ENCODE results near the gene DHX9.
"Not testable (repeated sequence)": the region's sequence is repeated elsewhere in the genome, so short reads cannot be mapped to it uniquely, and the experiment has no call there.

Gene DHX9

GRCh38 chr1:182890927-182891610, 51.9 kb downstream of the DHX9 start:
- peak; percentile 77 for DNase-seq

- DNase-seq: no peak
Measured at GRCh38 chr1:182897696-182898095, 58.5 kb downstream of the DHX9 start.

GRCh38 chr1:182901946-182902345, 62.8 kb downstream of the DHX9 start:
- DNase-seq: not testable (repeated sequence)

GRCh38 chr1:182905321-182905720, 66.2 kb downstream of the DHX9 start:
- DNase-seq: no peak

GRCh38 chr1:182909578-182909977, 70.4 kb downstream of the DHX9 start:
- DNase-seq: peak; percentile 30

- DNase-seq: peak; percentile 54
Measured at GRCh38 chr1:182910143-182910542, 71.0 kb downstream of the DHX9 start.

GRCh38 chr1:182913401-182913800, 74.3 kb downstream of the DHX9 start:
- no peak for DNase-seq

- DNase-seq: no peak
Measured at GRCh38 chr1:182917378-182917777, 78.2 kb downstream of the DHX9 start.

GRCh38 chr1:182925661-182926060, 86.5 kb downstream of the DHX9 start:
- no peak for DNase-seq

- no peak for DNase-seq
Measured at GRCh38 chr1:182927693-182928433, 88.7 kb downstream of the DHX9 start.

GRCh38 chr1:182930985-182931384, 91.8 kb downstream of the DHX9 start:
- no peak for DNase-seq

GRCh38 chr1:182935716-182936115, 96.6 kb downstream of the DHX9 start:
- no peak for DNase-seq

All from NCI-H1105 treated with DMSO at 0.1 percent for 48 hours (cell line).